Left lung (tissue), 10 donors: ENCODE measurements around the gene BLOC1S3. TPM values are rescaled to one million over a fixed set of nuclear protein-coding genes. Genes with fewer than 3 reads are reported as not detected.

ENCODE experiments used
- ATAC-seq: fragments of 200-7000 bp; cut with Tn5 transposase; one replicate; pipeline ENCODE4 v1.9.1; 2020; ENCODE audit warnings: moderate library complexity
- DNase-seq, 4 donors: peaks; one replicate each; pipeline ENCODE4 v3.0.0-alpha.2; 2013 to 2020
- H3K27ac ChIP-seq, 2 donors: fragments of 200-600 bp; sonication (generic) in 1 of 2; one replicate each; pipeline versions ENCODE4 v1.5.0 to v1.8.0; 2020 to 2021
- H3K27me3 ChIP-seq, 2 donors: fragments of 200-600 bp; sonication (generic) in 1 of 2; one replicate each; pipeline versions ENCODE4 v1.5.0 to v1.8.0; 2020 to 2021
- H3K36me3 ChIP-seq, 2 donors: fragments of 200-600 bp; sonication (generic) in 1 of 2; one replicate each; pipeline versions ENCODE4 v1.5.0 to v1.8.0; 2020 to 2021
- H3K4me1 ChIP-seq, 2 donors: fragments of 200-600 bp; one replicate each; pipeline ENCODE4 v1.8.0; 2021
- H3K4me3 ChIP-seq, 2 donors: fragments of 200-600 bp; sonication (generic) in 1 of 2; one replicate each; pipeline versions ENCODE4 v1.5.0 to v1.8.0; 2020 to 2021; ENCODE audit warnings: mild to moderate bottlenecking in 1 of 2
- H3K9me3 ChIP-seq, 2 donors: fragments of 200-600 bp; sonication (generic) in 1 of 2; one replicate each; pipeline versions ENCODE4 v1.5.0 to v1.8.0; 2020 to 2021
- CTCF ChIP-seq, 2 donors: fragments of 200-600 bp; sonication (generic) in 1 of 2; IDR thresholded peaks; one replicate each; pipeline versions ENCODE4 v1.5.0 to v1.8.0; 2021; ENCODE audit warnings: antibody characterized with exemption in 2 of 2
- intact Hi-C, 2 donors: fragments of 100-400 bp; cut with DNase I; formaldehyde crosslinking; loops; one replicate each; pipeline versions ENCODE4 v1.11.2 to v1.14.2; 2022
- polyA plus RNA-seq, 6 donors: library from polyadenylated mRNA; unstranded; fragments of 120-200 nt; gene quantifications; one replicate each; pipeline ENCODE4 v1.2.1, GENCODE V29; 2013; ENCODE audit not compliant: insufficient read length in 6 of 6
- total RNA-seq, 2 donors: library from RNA; stranded (reverse); fragmentation: NEBNext Ultra II Directional; extraction: Animal tissue kit (Norgen Biotek cat#: 25700); gene quantifications; one replicate each; pipeline ENCODE4 v1.2.1, GENCODE V29; 2021
- donor health status: DM: no; HTN: yes; CAD: no.
- donor health status: DM: no; HTN: no; CAD: no.

BLOC1S3 gene
- total and polyA plus RNA-seq, 8 donors = 7.8 to 15.8 (median 9.8) TPM

DNA sequence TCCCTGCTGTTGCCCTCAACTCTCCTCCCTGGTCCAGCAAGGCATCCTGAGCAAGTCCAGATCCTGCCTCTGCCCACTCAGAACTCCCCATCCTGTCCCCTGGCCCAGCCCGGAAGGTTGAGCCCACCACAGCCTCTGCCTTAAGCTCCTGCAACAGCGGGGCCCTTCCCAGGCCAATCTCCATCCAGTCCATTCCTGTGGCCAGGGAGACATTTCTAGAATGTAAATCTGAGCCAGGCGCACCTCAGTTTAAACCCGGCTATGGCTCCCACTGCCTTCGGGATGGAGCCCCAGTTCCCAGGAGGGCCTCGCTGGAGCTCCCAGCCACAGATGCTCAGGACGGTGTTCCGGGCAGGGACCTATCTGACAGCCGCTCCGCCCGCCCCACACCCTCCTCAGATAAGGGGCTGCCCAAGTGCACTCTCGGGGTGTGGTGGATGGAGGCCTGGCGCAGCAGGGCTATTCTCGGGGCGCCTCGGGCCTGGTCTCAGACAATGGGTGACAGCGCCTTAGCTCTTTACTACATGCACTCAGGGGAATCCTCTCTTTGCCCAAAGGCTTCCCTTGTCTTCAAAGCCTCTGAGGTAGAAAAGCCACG lies 5.9 kb upstream of the BLOC1S3 start:
- Histone ChIP-seq H3K27ac (no peak overlapping the region), H3K36me3 (no peaks in the 10 kb centered on the region), H3K4me1 (peaks cover 4 to 49% of the 10 kb centered on the region in 2 donors), H3K27me3 (no peaks in the 10 kb centered on the region), H3K4me3 (no peak overlapping the region), H3K9me3 (no peaks in the 10 kb centered on the region)
- DNase-seq (no peak), ATAC-seq (no peak)
- intact Hi-C loops = no loop called here
- no peak for TF ChIP-seq CTCF (IDR thresholded peaks at IDR 0.05)

- Histone ChIP-seq H3K27ac (no peak overlapping the region), H3K4me3 (no peak overlapping the region), H3K9me3 (no peaks in the 10 kb centered on the region), H3K36me3 (no peaks in the 10 kb centered on the region), H3K4me1 (peaks cover 4 to 49% of the 10 kb centered on the region in 2 donors), H3K27me3 (no peaks in the 10 kb centered on the region)
- no peak for DNase-seq
- intact Hi-C loops = no loop called here
- no peak for TF ChIP-seq CTCF (IDR thresholded peaks at IDR 0.05)
- ATAC-seq = no peak
Observed at GRCh38 chr19:45173816-45174215, 4.8 kb upstream of the BLOC1S3 start.

GRCh38 chr19:45175515-45176345 lies 2.9 kb upstream of the BLOC1S3 start:
- ATAC-seq (no peak), DNase-seq (no peak)
- intact Hi-C loops = no loop called here
- Histone ChIP-seq H3K36me3 (no peaks in the 10 kb centered on the region), H3K9me3 (no peaks in the 10 kb centered on the region), H3K4me3 (no peak overlapping the region), H3K27ac (no peak overlapping the region), H3K4me1 (peaks cover 11 to 54% of the 10 kb centered on the region in 2 donors), H3K27me3 (no peaks in the 10 kb centered on the region)
- no peak for TF ChIP-seq CTCF (IDR thresholded peaks at IDR 0.05)

DNA sequence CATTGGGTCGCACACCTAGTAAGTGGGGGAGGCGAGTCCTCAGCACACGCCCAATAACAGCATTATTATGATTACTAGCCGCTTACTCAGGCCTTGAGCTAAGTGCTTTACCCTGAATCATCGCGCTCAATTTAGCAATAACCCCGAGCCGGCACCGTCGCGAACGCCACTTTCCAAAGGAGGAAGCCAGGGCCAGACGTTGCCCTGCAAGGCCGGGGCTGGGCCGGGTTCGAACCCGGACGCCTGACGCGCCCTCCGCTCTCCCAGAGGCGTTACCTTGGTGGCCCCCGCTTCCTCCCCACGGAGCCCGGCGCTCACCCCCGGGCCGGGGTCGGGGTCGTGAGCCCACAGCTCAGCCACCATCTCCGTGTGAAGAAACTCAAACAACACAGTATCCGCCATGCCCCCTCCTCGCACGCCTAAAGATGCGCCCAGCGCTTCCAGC lies 745 bp upstream of the BLOC1S3 start, which contains the start of gene TRAPPC6A:
TRAPPC6A (minus strand) TSS at position 421 of the 445 bp plus-strand sequence; CDS start at position 402, 19 bp downstream.
- ATAC-seq (peak; percentile 6), DNase-seq (no peak)
- Histone ChIP-seq H3K36me3 (peaks cover 0 to 6% of the 10 kb centered on the region in 2 donors), H3K4me3 (peak within 1 kb of the TSS; percentile 88 to 96), H3K9me3 (no peaks in the 10 kb centered on the region), H3K27ac (peak within 1 kb of the TSS; percentile 84 to 97), H3K27me3 (no peaks in the 10 kb centered on the region), H3K4me1 (peaks cover 13 to 58% of the 10 kb centered on the region in 2 donors)
- TF ChIP-seq CTCF (IDR thresholded peaks at IDR 0.05) = no peak
- intact Hi-C loops = no loop called here
